H1 (cell line): Measurements from ENCODE around the gene TTC6. TPM values are rescaled to one million over a fixed set of nuclear protein-coding genes. Genes with fewer than 3 reads are reported as not detected.

Source experiments
- CTCF ChIA-PET: fragments of 300-600 bp; sonication (Branson Sonifier 250); formaldehyde crosslinking; loops from one replicate; lab custom pipeline; 2021; ENCODE audit not compliant: partially characterized antibody; lab: Charles Lee
- POLR2A ChIA-PET: fragments of 300-600 bp; sonication (Branson Sonifier 250); formaldehyde crosslinking; loops from one replicate; lab custom pipeline; 2021; ENCODE audit warnings: inconsistent platforms; ENCODE audit not compliant: partially characterized antibody; lab: Charles Lee
- DNase-seq, 2 experiments: peaks; one replicate each; pipeline versions ENCODE4 v3.0.0 to v3.0.0-alpha.2; 2010 to 2022; ENCODE audit warnings: low spot score in 2 of 2, low read depth in 1 of 2, mixed read lengths in 1 of 2
- FAIRE-seq: peaks from 2 replicates; lab custom pipeline; 2011; peaks lifted over from hg19 to GRCh38; lab: Jason Lieb, UNC
- H2AFZ ChIP-seq: 2 replicates; pipeline ENCODE4 v1.8.1; 2012; ENCODE audit warnings: low read length, inconsistent platforms
- H2AK5ac ChIP-seq: 2 replicates; pipeline ENCODE4 v1.6.1; 2013; ENCODE audit warnings: low read depth, low read length
- H2BK120ac ChIP-seq: replicated peaks from 2 replicates; pipeline ENCODE3; 2013; ENCODE audit warnings: low read depth, low read length, inconsistent platforms
- H2BK12ac ChIP-seq: 2 replicates; pipeline ENCODE4 v1.6.1; 2013; ENCODE audit warnings: low read depth, low read length
- H2BK15ac ChIP-seq: 2 replicates; pipeline ENCODE4 v1.6.1; 2013; ENCODE audit warnings: low read length
- H2BK20ac ChIP-seq: 2 replicates; pipeline ENCODE4 v1.6.1; 2013; ENCODE audit warnings: low read length
- H2BK5ac ChIP-seq: 2 replicates; pipeline ENCODE4 v1.6.1; 2013; ENCODE audit warnings: low read depth, low read length
- H3K14ac ChIP-seq: 2 replicates; pipeline ENCODE4 v1.6.1; 2013; ENCODE audit warnings: inconsistent platforms; ENCODE audit not compliant: insufficient read length
- H3K18ac ChIP-seq: 2 replicates; pipeline ENCODE4 v1.6.1; 2013; ENCODE audit warnings: low read length; ENCODE audit errors: extremely low read depth
- H3K23ac ChIP-seq: 2 replicates; pipeline ENCODE4 v1.6.1; 2013; ENCODE audit warnings: inconsistent platforms; ENCODE audit not compliant: insufficient read length
- H3K23me2 ChIP-seq: 2 replicates; pipeline ENCODE4 v1.6.1; 2013; ENCODE audit warnings: low read depth, low read length
- H3K27ac ChIP-seq: 2 replicates; pipeline ENCODE4 v1.6.1; 2011; ENCODE audit warnings: low read depth, low read length, inconsistent platforms
- H3K27me3 ChIP-seq, 4 experiments: replicated peaks in 1 of 4; 1 replicate in 1 of 4; 2 replicates in 3 of 4; pipeline versions ENCODE4 v1.6.1 to v1.8.1; 2011 to 2013; ENCODE audit warnings: low read length in 3 of 4, mild to moderate bottlenecking in 3 of 4, inconsistent platforms in 2 of 4, mixed read lengths in 2 of 4, moderate library complexity in 1 of 4; ENCODE audit not compliant: control insufficient read depth in 3 of 4, insufficient read depth in 3 of 4; ENCODE audit errors: extremely low read depth in 1 of 4
- H3K36me3 ChIP-seq, 4 experiments: 2 replicates each; pipeline versions ENCODE4 v1.6.1 to v1.8.1; 2011 to 2013; ENCODE audit warnings: mild to moderate bottlenecking in 4 of 4, low read length in 3 of 4, moderate library complexity in 2 of 4, control low read depth in 1 of 4, inconsistent platforms in 1 of 4; ENCODE audit not compliant: insufficient read depth in 4 of 4, control insufficient read depth in 2 of 4
- H3K4ac ChIP-seq: replicated peaks from 2 replicates; pipeline ENCODE3; 2013; ENCODE audit warnings: low read length, low read depth, mixed read lengths, inconsistent platforms; ENCODE audit not compliant: insufficient read length
- H3K4me1 ChIP-seq, 4 experiments: replicated peaks in 1 of 4; 1 replicate in 1 of 4; 2 replicates in 3 of 4; pipeline versions ENCODE4 v1.6.1 to v1.8.1; 2011 to 2013; ENCODE audit warnings: low read length in 3 of 4, inconsistent platforms in 2 of 4, mixed read lengths in 1 of 4; ENCODE audit not compliant: insufficient read depth in 4 of 4, control insufficient read depth in 3 of 4
- H3K4me2 ChIP-seq, 2 experiments: 2 replicates each; pipeline versions ENCODE4 v1.6.1 to v1.8.1; 2011 to 2013; ENCODE audit warnings: low read depth in 2 of 2, low read length in 2 of 2, control low read depth in 1 of 2, inconsistent platforms in 1 of 2, mild to moderate bottlenecking in 1 of 2; ENCODE audit not compliant: insufficient read depth in 1 of 2
- H3K4me3 ChIP-seq, 4 experiments: fragments of 200-600, 300-600 bp in 1 of 4; sonication (generic), shearing (Covaris generic), sonication (Bioruptor Twin) in 1 of 4; 2 replicates each; pipeline versions ENCODE4 v1.5.1 to v1.8.1; 2011 to 2016; ENCODE audit warnings: low read length in 4 of 4, low read depth in 3 of 4, control low read depth in 2 of 4, inconsistent platforms in 2 of 4, mild to moderate bottlenecking in 2 of 4, mixed read lengths in 1 of 4, moderate library complexity in 1 of 4; ENCODE audit not compliant: insufficient read depth in 2 of 4; ENCODE audit errors: extremely low read depth in 1 of 4
- H3K56ac ChIP-seq: replicated peaks from 2 replicates; pipeline ENCODE3; 2013; ENCODE audit warnings: low read depth, mild to moderate bottlenecking, mixed read lengths, low read length, inconsistent platforms; ENCODE audit not compliant: insufficient read length
- H3K79me1 ChIP-seq: 2 replicates; pipeline ENCODE4 v1.6.1; 2013; ENCODE audit warnings: low read depth, low read length, control low read depth
- H3K79me2 ChIP-seq, 2 experiments: 2 replicates each; pipeline versions ENCODE4 v1.6.1 to v1.8.1; 2012 to 2013; ENCODE audit warnings: low read length in 2 of 2, mild to moderate bottlenecking in 2 of 2, inconsistent platforms in 1 of 2; ENCODE audit not compliant: insufficient read depth in 2 of 2, control insufficient read depth in 1 of 2
- H3K9ac ChIP-seq, 4 experiments: replicated peaks in 1 of 4; 1 replicate in 1 of 4; 2 replicates in 3 of 4; pipeline versions ENCODE4 v1.6.1 to v1.8.1; 2011 to 2013; ENCODE audit warnings: low read depth in 3 of 4, low read length in 3 of 4, control low read depth in 2 of 4, mild to moderate bottlenecking in 2 of 4, moderate library complexity in 2 of 4, inconsistent platforms in 1 of 4; ENCODE audit errors: extremely low read depth in 1 of 4
- H3K9me3 ChIP-seq, 2 experiments: 2 replicates each; pipeline versions ENCODE4 v1.6.1 to v1.8.1; 2012 to 2013; ENCODE audit warnings: mild to moderate bottlenecking in 2 of 2, moderate library complexity in 2 of 2, control low read depth in 1 of 2, inconsistent platforms in 1 of 2, low read depth in 1 of 2, low read length in 1 of 2, mixed read lengths in 1 of 2; ENCODE audit not compliant: insufficient read depth in 2 of 2
- H4K20me1 ChIP-seq, 2 experiments: replicated peaks in 1 of 2; 2 replicates each; pipeline versions ENCODE3 to v1.8.1; 2011 to 2013; ENCODE audit warnings: inconsistent platforms in 2 of 2, low read length in 2 of 2, mild to moderate bottlenecking in 1 of 2; ENCODE audit not compliant: insufficient read depth in 2 of 2, control insufficient read depth in 1 of 2
- H4K5ac ChIP-seq: 2 replicates; pipeline ENCODE4 v1.6.1; 2013; ENCODE audit warnings: low read length, low read depth, mixed read lengths, inconsistent platforms; ENCODE audit not compliant: insufficient read length
- H4K8ac ChIP-seq: 2 replicates; pipeline ENCODE4 v1.8.0; 2013; ENCODE audit warnings: mild to moderate bottlenecking, moderate library complexity, low read length, inconsistent platforms; ENCODE audit not compliant: insufficient read depth; ENCODE audit errors: extremely low read depth
- H4K91ac ChIP-seq: replicated peaks from 2 replicates; pipeline ENCODE3; 2013; ENCODE audit warnings: low read length, mixed read lengths, inconsistent platforms; ENCODE audit not compliant: insufficient read length
- CHD2 ChIP-seq: IDR thresholded peaks from 2 replicates; pipeline ENCODE4 v1.6.1; 2012; ENCODE audit warnings: low read length, improper control_type of control experiment
- GTF2F1 ChIP-seq: IDR thresholded peaks from 2 replicates; pipeline ENCODE4 v1.6.1; 2012; ENCODE audit warnings: low read depth, low read length, improper control_type of control experiment, borderline replicate concordance
- HDAC2 ChIP-seq, 2 experiments: fragments of 300-600 bp in 1 of 2; sonication (generic) in 1 of 2; IDR thresholded peaks; 2 replicates each; pipeline ENCODE4 v1.6.1; 2011 to 2012; ENCODE audit warnings: low read depth in 2 of 2, low read length in 2 of 2, mild to moderate bottlenecking in 2 of 2, moderate library complexity in 2 of 2, borderline replicate concordance in 1 of 2, inconsistent platforms in 1 of 2
- MAX ChIP-seq: IDR thresholded peaks from 2 replicates; pipeline ENCODE4 v1.6.1; 2012; ENCODE audit warnings: inconsistent platforms
- SP1 ChIP-seq: IDR thresholded peaks from 2 replicates; pipeline ENCODE4 v1.6.1; 2011; ENCODE audit warnings: low read depth, low read length
- SUZ12 ChIP-seq: fragments of 200-600 bp; sonication (generic); IDR thresholded peaks from 2 replicates; pipeline ENCODE4 v1.6.1; 2012; ENCODE audit warnings: mild to moderate bottlenecking, inconsistent platforms, low read length, moderate library complexity, mixed read lengths
- TEAD4 ChIP-seq: IDR thresholded peaks from 2 replicates; pipeline ENCODE4 v1.6.1; 2012; ENCODE audit warnings: low read depth, low read length, inconsistent platforms, mixed read lengths
- YY1 ChIP-seq: IDR thresholded peaks from 2 replicates; pipeline ENCODE4 v1.6.1; 2011; ENCODE audit warnings: low read depth, mild to moderate bottlenecking, low read length
- WGBS, 2 experiments: shearing (Covaris generic) in 1 of 2; methylation state at CpG; one replicate each; pipeline versions ENCODE4 v1.1.6 to v1.1.7; 2013 to 2015; ENCODE audit warnings: low lambda C conversion rate in 2 of 2, mixed read lengths in 2 of 2, inconsistent platforms in 1 of 2, low coverage in 1 of 2, missing lambda C conversion rate in 1 of 2; ENCODE audit not compliant: insufficient replicate concordance in 2 of 2, insufficient coverage in 1 of 2, insufficient read length in 1 of 2; ENCODE audit errors: extremely low coverage in 1 of 2, missing lambda C conversion rate in 1 of 2; 5-methylcytosine and 5-hydroxymethylcytosine counted together
- polyA plus RNA-seq, 7 experiments: library from polyadenylated mRNA; depleted of rRNA in 3 of 7; stranded (reverse) in 5 of 7; unstranded in 2 of 7; fragments of >200 nt in 5 of 7; fragments of 200-250 nt in 2 of 7; gene quantifications; 1 replicate in 5 of 7; 2 replicates in 1 of 7; 4 replicates in 1 of 7; pipeline versions ENCODE4 v1.2.1 to v1.2.3, GENCODE V29; 2011 to 2013; ENCODE audit warnings: missing spikeins in 2 of 7, mixed read lengths in 2 of 7
- total RNA-seq: library from RNA; stranded (reverse); fragmentation: NEBNext Ultra II Directional; extraction: Animal tissue kit (Norgen Biotek cat#: 25700); gene quantifications from 2 replicates; pipeline ENCODE4 v1.2.1, GENCODE V29; 2021
- TF ChIP-seq, protein P1 (sequence below): IDR thresholded peaks from 2 replicates; pipeline ENCODE4 v1.6.1; 2012; ENCODE audit warnings: low read length, inconsistent platforms

The TTC6 gene
- total and polyA plus RNA-seq, 2 of the 8 experiments (the other 6 are each of a cell fraction or from before 2014, with no cell fraction given): 0.02 TPM; not detected in 1

DNA sequence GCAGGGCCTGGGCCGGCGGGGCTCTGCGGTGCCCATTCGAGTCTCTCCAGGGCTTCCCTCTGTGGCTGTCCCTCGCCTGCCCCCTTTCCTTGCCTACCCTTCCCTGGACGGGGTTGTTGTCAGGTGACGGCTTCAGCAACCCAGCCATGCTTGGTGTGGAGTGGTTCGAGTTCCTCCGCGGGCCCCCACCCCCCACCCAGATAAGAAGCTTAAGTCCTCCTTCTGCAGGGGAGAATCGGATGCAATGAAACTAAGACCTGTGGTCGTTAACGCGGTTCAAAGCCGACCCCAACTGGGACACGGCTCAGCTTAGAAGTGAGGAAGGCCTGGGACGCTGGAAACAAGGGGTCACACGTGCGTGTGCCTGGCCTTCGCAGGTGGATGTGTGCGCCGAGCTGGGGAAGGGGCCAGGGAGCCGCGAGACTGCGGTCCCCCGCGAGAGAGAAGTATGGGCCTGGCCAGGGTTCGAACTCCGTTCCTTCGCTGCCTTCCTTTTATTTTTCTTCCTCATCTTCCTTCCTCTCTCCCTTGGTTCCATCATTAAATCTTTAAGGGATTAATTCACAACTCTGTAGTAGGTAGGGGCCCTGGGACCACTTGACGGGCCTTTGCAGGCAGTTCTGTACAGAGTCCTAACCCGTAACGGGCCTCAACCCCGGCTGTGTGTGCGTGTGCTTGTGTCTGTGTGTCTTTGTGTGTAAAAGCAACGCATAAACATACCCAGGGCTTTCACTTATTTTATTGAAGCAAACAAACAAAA, 3.5 kb downstream of the TTC6 start:
- Histone ChIP-seq H3K14ac (no peak overlapping the region), H3K18ac (no peak overlapping the region; the same call in none of the 2 replicates), H2AK5ac (no peak overlapping the region), H2BK5ac (no peak overlapping the region), H3K36me3 (no peaks in the 10 kb centered on the region), H3K56ac (no peak overlapping the region), H3K79me1 (no peaks in the 10 kb centered on the region), H2BK12ac (no peak overlapping the region), H2BK15ac (no peak overlapping the region), H2BK120ac (no peak overlapping the region), H4K8ac (no peak overlapping the region), H3K9ac (no peak overlapping the region), H3K4me1 (peaks cover 0 to 25% (median 13%) of the 10 kb centered on the region in 4 experiments; a peak in 6 of 7 replicates), H4K20me1 (peaks cover 8 to 23% of the 10 kb centered on the region in 2 experiments), H3K23me2 (peaks cover 5% of the 10 kb centered on the region), H3K4me2 (peak overlapping the region; percentile 71 to 89), H4K91ac (no peak overlapping the region), H4K5ac (no peak overlapping the region), H3K79me2 (no peaks in the 10 kb centered on the region), H2BK20ac (no peak overlapping the region), H3K23ac (no peak overlapping the region), H3K9me3 (no peaks in the 10 kb centered on the region), H3K27me3 (peaks cover 76 to 99% (median 95%) of the 10 kb centered on the region in 4 experiments), H3K27ac (no peak overlapping the region), H3K4ac (no peak overlapping the region), H3K4me3 (peak overlapping the region; percentile 3 to 57 (median 23); a peak in 5 of 8 replicates), H2AFZ (no peak overlapping the region)
- FAIRE-seq: no peak
- POLR2A ChIA-PET: interaction anchor here (0.6 to 1.0 kb wide), 2 partner anchors 10 to 27 kb away, joined by 3 read pairs; no protein-coding TSS in a partner anchor
- CTCF ChIA-PET: interaction anchor here (0.5 to 7.6 kb wide), 8 partner anchors 12 to 918 kb away, joined by 4 to 62 read pairs (median 4); no protein-coding TSS in a partner anchor
- no peak for DNase-seq
- 8% methylated on average over 34 of the region's 36 CpGs; no CpG with 5 or more reads in 1 of the 2 experiments for WGBS, 2 experiments
- no peak for TF ChIP-seq YY1
- 0 out of 2 replicates have a peak, but pooled peaks have one; percentile 23 for TF ChIP-seq CHD2
- TF ChIP-seq, protein P1, sequence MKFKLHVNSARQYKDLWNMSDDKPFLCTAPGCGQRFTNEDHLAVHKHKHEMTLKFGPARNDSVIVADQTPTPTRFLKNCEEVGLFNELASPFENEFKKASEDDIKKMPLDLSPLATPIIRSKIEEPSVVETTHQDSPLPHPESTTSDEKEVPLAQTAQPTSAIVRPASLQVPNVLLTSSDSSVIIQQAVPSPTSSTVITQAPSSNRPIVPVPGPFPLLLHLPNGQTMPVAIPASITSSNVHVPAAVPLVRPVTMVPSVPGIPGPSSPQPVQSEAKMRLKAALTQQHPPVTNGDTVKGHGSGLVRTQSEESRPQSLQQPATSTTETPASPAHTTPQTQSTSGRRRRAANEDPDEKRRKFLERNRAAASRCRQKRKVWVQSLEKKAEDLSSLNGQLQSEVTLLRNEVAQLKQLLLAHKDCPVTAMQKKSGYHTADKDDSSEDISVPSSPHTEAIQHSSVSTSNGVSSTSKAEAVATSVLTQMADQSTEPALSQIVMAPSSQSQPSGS: no peak
- peak; percentile 42 for TF ChIP-seq MAX
- TF ChIP-seq GTF2F1: no peak
- TF ChIP-seq HDAC2 (IDR thresholded peaks at IDR 0.05; ENCODE audit: borderline replicate concordance in 1 of 2, low read depth in 2 of 2, low read length in 2 of 2): no peak
- TF ChIP-seq SUZ12: peak; percentile 89
- no peak for TF ChIP-seq TEAD4
- TF ChIP-seq SP1: no peak
